CD4-positive, alpha-beta T cell (primary cell): Measurements from ENCODE around the gene MNT. TPM values are rescaled to one million over a fixed set of nuclear protein-coding genes. Genes with fewer than 3 reads are reported as not detected.

ENCODE experiments used
- ATAC-seq: fragments of 200-7000 bp; cut with Tn5 transposase; one replicate; pipeline ENCODE4 v1.10.0; 2022; ENCODE audit warnings: mild to moderate bottlenecking; ENCODE audit not compliant: poor library complexity
- CTCF ChIA-PET: fragments of 350-600 bp; sonication (Branson Sonifier 250); formaldehyde crosslinking; loops from one replicate; lab custom pipeline; 2021; ENCODE audit warnings: antibody characterized with exemption, inconsistent platforms; lab: Charles Lee
- POLR2A ChIA-PET: fragments of 350-600 bp; sonication (Branson Sonifier 250); formaldehyde crosslinking; loops from one replicate; lab custom pipeline; 2021; ENCODE audit warnings: antibody characterized with exemption, inconsistent platforms; lab: Charles Lee
- DNase-seq, 14 experiments: peaks; one replicate each; pipeline ENCODE4 v3.0.0-alpha.2; 2013 to 2020; ENCODE audit warnings: mixed read lengths in 2 of 14
- H3K27ac ChIP-seq, 2 donors: one replicate each; pipeline versions ENCODE4 v1.5.1 to v1.7.0; 2013; ENCODE audit warnings: low read length in 2 of 2, low read depth in 1 of 2, mild to moderate bottlenecking in 1 of 2
- H3K27me3 ChIP-seq, 2 experiments: 1 replicate in 1 of 2; 2 replicates in 1 of 2; pipeline versions ENCODE4 v1.6.1 to v1.7.0; 2013; ENCODE audit warnings: low read length in 2 of 2, control low read depth in 1 of 2, mild to moderate bottlenecking in 1 of 2, moderate library complexity in 1 of 2; ENCODE audit not compliant: insufficient read depth in 2 of 2, control insufficient read depth in 1 of 2
- H3K36me3 ChIP-seq: one replicate; pipeline ENCODE4 v1.6.1; 2013; ENCODE audit warnings: low read length, control low read depth; ENCODE audit not compliant: insufficient read depth
- H3K4me1 ChIP-seq: one replicate; pipeline ENCODE4 v1.6.1; 2013; ENCODE audit warnings: low read length, control low read depth; ENCODE audit not compliant: insufficient read depth
- H3K4me3 ChIP-seq: one replicate; pipeline ENCODE4 v1.5.1; 2013; ENCODE audit warnings: mild to moderate bottlenecking, low read length, moderate library complexity
- H3K9me3 ChIP-seq, 2 experiments: 1 replicate in 1 of 2; 2 replicates in 1 of 2; pipeline versions ENCODE4 v1.6.1 to v1.7.0; 2013; ENCODE audit warnings: low read length in 2 of 2, mild to moderate bottlenecking in 2 of 2, control low read depth in 1 of 2, moderate library complexity in 1 of 2; ENCODE audit not compliant: control insufficient read depth in 1 of 2, insufficient read depth in 1 of 2
- H3K27ac Mint-ChIP-seq: one replicate; pipeline ENCODE4 v1.8.0; 2020; ENCODE audit warnings: mixed read lengths
- H3K27me3 Mint-ChIP-seq: one replicate; pipeline ENCODE4 v1.8.0; 2021; ENCODE audit warnings: mixed read lengths
- H3K36me3 Mint-ChIP-seq: one replicate; pipeline ENCODE4 v1.8.0; 2021; ENCODE audit warnings: low read depth, mixed read lengths
- H3K4me1 Mint-ChIP-seq: one replicate; pipeline ENCODE4 v1.8.0; 2021; ENCODE audit warnings: low read depth, mixed read lengths
- H3K4me3 Mint-ChIP-seq: one replicate; pipeline ENCODE4 v1.8.0; 2020; ENCODE audit warnings: mild to moderate bottlenecking, mixed read lengths
- H3K9me3 Mint-ChIP-seq: one replicate; pipeline ENCODE4 v1.8.0; 2020; ENCODE audit warnings: mixed read lengths
- CTCF ChIP-seq: fragments of 200-600 bp; IDR thresholded peaks from one replicate; pipeline ENCODE4 v1.8.0; 2022; ENCODE audit warnings: antibody characterized with exemption, mild to moderate bottlenecking
- intact Hi-C, 2 experiments: fragments of 100-400 bp; cut with DNase I in 1 of 2; cut with micrococcal nuclease in 1 of 2; formaldehyde crosslinking; loops; one replicate each; pipeline versions ENCODE4 v1.15.1 to v1.9.0; 2023 to 2025; cut with DNase I, micrococcal nuclease
- total RNA-seq, 174 experiments: library from RNA in 2 of 174; stranded (reverse) in 2 of 174; gene quantifications; one replicate each; pipeline ENCODE4 v1.2.3 and lab custom pipeline; 2021 to 2026

MNT gene
- total RNA-seq, 2 experiments from 2014 or later = 111 to 118 TPM

- Histone ChIP-seq H3K27ac (no peak overlapping the region), H3K27me3 (no peaks in the 10 kb centered on the region), H3K4me1 (no peaks in the 10 kb centered on the region), H3K4me3 (no peak overlapping the region), H3K9me3 (no peaks in the 10 kb centered on the region), H3K36me3 (peaks cover 43% of the 10 kb centered on the region)
- H3K4me3 Mint-ChIP-seq = no peak overlapping the region
- ATAC-seq (no peak), DNase-seq (no peak)
- TF ChIP-seq CTCF = no peak
- H3K27ac Mint-ChIP-seq = no peak overlapping the region
- ChIA-PET POLR2A (no interaction called here), CTCF (interaction anchor here (1.1 kb wide), 1 partner anchor 15 kb away, joined by 3 read pairs; no protein-coding TSS in a partner anchor)
- intact Hi-C loops = no loop called here
- peaks cover 48% of the 10 kb centered on the region for H3K36me3 Mint-ChIP-seq
- H3K9me3 Mint-ChIP-seq = no peaks in the 10 kb centered on the region
- H3K27me3 Mint-ChIP-seq = no peaks in the 10 kb centered on the region
- H3K4me1 Mint-ChIP-seq = no peaks in the 10 kb centered on the region
Observed at GRCh38 chr17:2368359-2368758, 32.5 kb downstream of the MNT start.

- H3K36me3 Mint-ChIP-seq = peaks cover 52% of the 10 kb centered on the region
Observed at GRCh38 chr17:2366747-2367494, 33.9 kb downstream of the MNT start.

GRCh38 chr17:2365132-2365531 is 35.7 kb downstream of the MNT start:
- ChIA-PET CTCF (no interaction called here), POLR2A (no interaction called here)
- intact Hi-C loops = no loop called here
- H3K4me1 ChIP-seq = no peaks in the 10 kb centered on the region
- DNase-seq (no peak), ATAC-seq (no peak)
- Mint-ChIP-seq H3K27ac (no peak overlapping the region), H3K4me1 (no peaks in the 10 kb centered on the region), H3K4me3 (no peak overlapping the region), H3K27me3 (no peaks in the 10 kb centered on the region), H3K36me3 (peaks cover 67% of the 10 kb centered on the region), H3K9me3 (no peaks in the 10 kb centered on the region)
- H3K4me3 ChIP-seq = no peak overlapping the region
- TF ChIP-seq CTCF = no peak
- H3K27ac ChIP-seq = no peak overlapping the region
- no peaks in the 10 kb centered on the region for H3K27me3 ChIP-seq
- H3K36me3 ChIP-seq = peaks cover 42% of the 10 kb centered on the region
- no peaks in the 10 kb centered on the region for H3K9me3 ChIP-seq

More at GRCh38 chr17:2366747-2367494, 33.9 kb downstream of the MNT start:
- Histone ChIP-seq H3K4me1 (no peaks in the 10 kb centered on the region), H3K36me3 (peaks cover 43% of the 10 kb centered on the region), H3K27ac (no peak overlapping the region), H3K27me3 (no peaks in the 10 kb centered on the region), H3K4me3 (no peak overlapping the region), H3K9me3 (no peaks in the 10 kb centered on the region)
- no peaks in the 10 kb centered on the region for H3K27me3 Mint-ChIP-seq
- intact Hi-C loops = no loop called here
- H3K27ac Mint-ChIP-seq = no peak overlapping the region
- no peak for DNase-seq
- H3K4me1 Mint-ChIP-seq = no peaks in the 10 kb centered on the region
- TF ChIP-seq CTCF = no peak
- POLR2A ChIA-PET = no interaction called here
- H3K9me3 Mint-ChIP-seq = no peaks in the 10 kb centered on the region
- ATAC-seq = no peak
- CTCF ChIA-PET = interaction anchor here (1.1 kb wide), 1 partner anchor 13 kb away, joined by 3 read pairs; no protein-coding TSS in a partner anchor
- H3K4me3 Mint-ChIP-seq = no peak overlapping the region
